ENCODE measurements around the gene SFXN5. TPM values are rescaled to one million over a fixed set of nuclear protein-coding genes. Genes with fewer than 3 reads are reported as not detected.

The SFXN5 gene
- total RNA-seq, 1 donor, result 8.9 TPM

- no peaks in the 10 kb centered on the region for H3K27me3 ChIP-seq (ENCODE audit: insufficient read depth, low read length)
- H3K4me1 ChIP-seq (ENCODE audit: insufficient read depth, low read length), result no peaks in the 10 kb centered on the region
- H3K9me3 ChIP-seq (ENCODE audit: low read depth, low read length), result peaks cover 8% of the 10 kb centered on the region
- H3K4me3 ChIP-seq (ENCODE audit: low read length), result no peak overlapping the region
These were observed 18.0 kb downstream of the SFXN5 start for GRCh38 chr2:73053316-73054114.

- no peaks in the 10 kb centered on the region for H3K9me3 ChIP-seq (ENCODE audit: low read depth, low read length)
- H3K4me1 ChIP-seq (ENCODE audit: insufficient read depth, low read length), result no peaks in the 10 kb centered on the region
- H3K4me3 ChIP-seq (ENCODE audit: low read length), result no peak overlapping the region
- H3K27me3 ChIP-seq (ENCODE audit: insufficient read depth, low read length), result no peaks in the 10 kb centered on the region
These were observed 21.4 kb downstream of the SFXN5 start for GRCh38 chr2:73050121-73050545.

- H3K4me1 ChIP-seq (ENCODE audit: insufficient read depth, low read length), result no peaks in the 10 kb centered on the region
- H3K9me3 ChIP-seq (ENCODE audit: low read depth, low read length), result no peaks in the 10 kb centered on the region
- no peaks in the 10 kb centered on the region for H3K27me3 ChIP-seq (ENCODE audit: insufficient read depth, low read length)
- no peak overlapping the region for H3K4me3 ChIP-seq (ENCODE audit: low read length)
These were observed 27.3 kb downstream of the SFXN5 start for GRCh38 chr2:73043929-73044832.

- H3K4me3 ChIP-seq (ENCODE audit: low read length), result no peak overlapping the region
- H3K4me1 ChIP-seq (ENCODE audit: insufficient read depth, low read length), result no peaks in the 10 kb centered on the region
- H3K9me3 ChIP-seq (ENCODE audit: low read depth, low read length), result no peaks in the 10 kb centered on the region
- no peaks in the 10 kb centered on the region for H3K27me3 ChIP-seq (ENCODE audit: insufficient read depth, low read length)
These were observed 28.2 kb downstream of the SFXN5 start for GRCh38 chr2:73043276-73043675.

GRCh38 chr2:73037947-73038585 lies 33.4 kb downstream of the SFXN5 start:
- Histone ChIP-seq H3K4me3 (ENCODE audit: low read length) (no peak overlapping the region), H3K27me3 (ENCODE audit: insufficient read depth, low read length) (no peaks in the 10 kb centered on the region), H3K9me3 (ENCODE audit: low read depth, low read length) (no peaks in the 10 kb centered on the region), H3K4me1 (ENCODE audit: insufficient read depth, low read length) (peaks cover 41% of the 10 kb centered on the region)

- Histone ChIP-seq H3K4me3 (ENCODE audit: low read length) (no peak overlapping the region), H3K4me1 (ENCODE audit: insufficient read depth, low read length) (peaks cover 54% of the 10 kb centered on the region), H3K27me3 (ENCODE audit: insufficient read depth, low read length) (no peaks in the 10 kb centered on the region), H3K9me3 (ENCODE audit: low read depth, low read length) (no peaks in the 10 kb centered on the region)
These were observed 34.7 kb downstream of the SFXN5 start for GRCh38 chr2:73036766-73037165.

- Histone ChIP-seq H3K9me3 (ENCODE audit: low read depth, low read length) (no peaks in the 10 kb centered on the region), H3K4me3 (ENCODE audit: low read length) (no peak overlapping the region), H3K4me1 (ENCODE audit: insufficient read depth, low read length) (peaks cover 59% of the 10 kb centered on the region), H3K27me3 (ENCODE audit: insufficient read depth, low read length) (no peaks in the 10 kb centered on the region)
These were observed 35.4 kb downstream of the SFXN5 start for GRCh38 chr2:73035899-73036711.

GRCh38 chr2:73034661-73035375 lies 36.7 kb downstream of the SFXN5 start:
- H3K4me1 ChIP-seq (ENCODE audit: insufficient read depth, low read length), result peaks cover 59% of the 10 kb centered on the region
- no peaks in the 10 kb centered on the region for H3K27me3 ChIP-seq (ENCODE audit: insufficient read depth, low read length)
- no peak overlapping the region for H3K4me3 ChIP-seq (ENCODE audit: low read length)
- H3K9me3 ChIP-seq (ENCODE audit: low read depth, low read length), result no peaks in the 10 kb centered on the region

- H3K4me3 ChIP-seq (ENCODE audit: low read length), result no peak overlapping the region
These were observed 37.6 kb downstream of the SFXN5 start for GRCh38 chr2:73033766-73034381.

GRCh38 chr2:73033142-73033765 lies 38.3 kb downstream of the SFXN5 start:
- H3K27me3 ChIP-seq (ENCODE audit: insufficient read depth, low read length), result no peaks in the 10 kb centered on the region
- H3K4me3 ChIP-seq (ENCODE audit: low read length), result no peak overlapping the region
- no peaks in the 10 kb centered on the region for H3K9me3 ChIP-seq (ENCODE audit: low read depth, low read length)
- H3K4me1 ChIP-seq (ENCODE audit: insufficient read depth, low read length), result peaks cover 64% of the 10 kb centered on the region

More at GRCh38 chr2:73033766-73034381, 37.6 kb downstream of the SFXN5 start:
- H3K9me3 ChIP-seq (ENCODE audit: low read depth, low read length), result no peaks in the 10 kb centered on the region
- no peaks in the 10 kb centered on the region for H3K27me3 ChIP-seq (ENCODE audit: insufficient read depth, low read length)
- H3K4me1 ChIP-seq (ENCODE audit: insufficient read depth, low read length), result peaks cover 62% of the 10 kb centered on the region

- Histone ChIP-seq H3K27me3 (ENCODE audit: insufficient read depth, low read length) (no peaks in the 10 kb centered on the region), H3K4me1 (ENCODE audit: insufficient read depth, low read length) (peaks cover 64% of the 10 kb centered on the region), H3K9me3 (ENCODE audit: low read depth, low read length) (no peaks in the 10 kb centered on the region), H3K4me3 (ENCODE audit: low read length) (no peak overlapping the region)
These were observed 38.8 kb downstream of the SFXN5 start for GRCh38 chr2:73032702-73033097.

- Histone ChIP-seq H3K9me3 (ENCODE audit: low read depth, low read length) (no peaks in the 10 kb centered on the region), H3K4me3 (ENCODE audit: low read length) (no peak overlapping the region), H3K27me3 (ENCODE audit: insufficient read depth, low read length) (no peaks in the 10 kb centered on the region), H3K4me1 (ENCODE audit: insufficient read depth, low read length) (peaks cover 62% of the 10 kb centered on the region)
These were observed 39.5 kb downstream of the SFXN5 start for GRCh38 chr2:73031725-73032701.

Measured in mononuclear cell (primary cell).